HL-60/S4 (cell line): ENCODE data around the gene N4BP2.
"Not testable (repeated sequence)": the region's sequence is repeated elsewhere in the genome, so short reads cannot be mapped to it uniquely, and the experiment has no call there.

Experiments used
- in situ Hi-C: fragments of 300-500 bp; cut with MboI; formaldehyde crosslinking; loops from 2 replicates; pipeline ENCODE4 v1.14.3; 2022; ENCODE audit warnings: low sequenced_read_pairs

The N4BP2 gene

GRCh38 chr4:40086421-40086820, 29.8 kb downstream of the N4BP2 start:
- in situ Hi-C loops = no loop called here

DNA sequence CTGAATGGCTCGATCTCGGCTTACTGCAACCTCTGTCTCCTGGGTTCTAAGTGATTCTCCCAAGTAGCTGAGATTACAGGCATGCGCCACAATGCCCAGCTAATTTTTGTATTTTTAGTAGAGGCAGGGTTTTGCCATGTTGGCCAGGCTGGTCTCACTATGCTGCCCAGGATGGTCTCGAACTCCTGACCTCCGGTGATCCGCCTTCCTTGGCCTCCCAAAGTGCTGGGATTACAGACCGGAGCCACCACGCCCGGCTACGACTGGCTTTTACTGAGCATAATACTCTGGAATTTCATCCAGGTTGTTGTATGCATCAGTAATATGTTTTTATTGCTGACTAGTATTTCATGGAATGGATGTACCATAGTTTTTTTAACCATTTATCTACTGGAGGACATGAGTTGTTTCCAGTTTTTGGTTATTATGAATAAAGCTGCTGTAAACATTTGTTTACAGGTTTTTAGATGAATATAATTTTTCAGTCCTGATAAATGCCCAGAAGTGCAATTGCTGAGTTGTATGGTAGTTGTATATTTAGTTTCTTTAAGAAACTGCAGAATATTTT, 31.2 kb downstream of the N4BP2 start:
- in situ Hi-C loops = no loop called here

GRCh38 chr4:40093400-40093799, 36.8 kb downstream of the N4BP2 start:
- in situ Hi-C loops = not testable (repeated sequence)

DNA sequence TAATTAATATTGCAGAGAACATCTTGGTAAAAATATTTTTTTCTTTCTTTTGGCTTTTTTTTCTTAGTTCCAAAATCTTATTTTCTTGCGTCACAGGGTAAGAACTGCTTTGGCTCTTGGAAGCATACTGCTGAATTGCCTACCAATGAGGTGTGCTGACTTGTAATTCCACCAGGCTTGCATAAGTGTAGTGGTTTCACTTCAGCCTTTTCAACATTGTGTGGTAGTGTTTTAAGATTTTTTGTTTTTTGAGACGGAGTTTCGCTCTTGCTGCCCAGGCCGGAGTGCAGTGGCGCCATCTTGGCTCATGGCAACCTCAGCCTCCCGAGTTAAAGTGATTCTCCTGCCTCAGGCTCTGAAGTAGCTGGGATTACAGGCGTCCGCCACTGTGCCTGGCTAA, 42.4 kb downstream of the N4BP2 start:
- in situ Hi-C loops = no loop called here

DNA sequence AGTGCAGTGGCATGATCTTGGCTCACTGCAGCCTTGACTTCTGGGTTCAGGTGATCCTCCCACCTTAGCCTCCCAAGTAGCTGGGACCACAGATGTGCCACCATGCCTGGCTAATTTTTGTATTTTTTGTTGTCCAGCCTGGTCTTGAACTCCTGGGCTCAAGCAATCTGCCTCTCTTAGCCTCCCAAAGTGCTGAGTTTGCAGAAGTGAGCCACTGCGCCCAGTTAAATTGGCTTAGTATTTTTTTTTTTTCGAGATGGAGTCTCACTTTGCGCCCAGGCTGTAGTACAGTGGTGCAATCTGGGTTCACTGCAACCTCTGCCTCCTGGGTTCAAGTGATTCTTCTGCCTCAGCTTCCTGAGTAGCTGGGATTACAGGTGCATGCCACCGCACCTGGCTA, 50.5 kb downstream of the N4BP2 start:
- in situ Hi-C loops = not testable (repeated sequence)

GRCh38 chr4:40112027-40112792, 55.6 kb downstream of the N4BP2 start:
- in situ Hi-C loops = no loop called here

GRCh38 chr4:40114206-40114605, 57.6 kb downstream of the N4BP2 start:
- in situ Hi-C loops = no loop called here

- in situ Hi-C loops = no loop called here
Measured at GRCh38 chr4:40118861-40119260, 62.2 kb downstream of the N4BP2 start.

GRCh38 chr4:40119344-40119743, 62.7 kb downstream of the N4BP2 start:
- in situ Hi-C loops = no loop called here

GRCh38 chr4:40121515-40121914, 64.9 kb downstream of the N4BP2 start:
- in situ Hi-C loops = no loop called here

GRCh38 chr4:40122941-40123340, 66.3 kb downstream of the N4BP2 start:
- in situ Hi-C loops = no loop called here

GRCh38 chr4:40124690-40125089, 68.0 kb downstream of the N4BP2 start:
- in situ Hi-C loops = no loop called here

GRCh38 chr4:40130401-40131036, 73.9 kb downstream of the N4BP2 start:
- in situ Hi-C loops = no loop called here

GRCh38 chr4:40132816-40133215, 76.2 kb downstream of the N4BP2 start:
- in situ Hi-C loops = no loop called here

DNA sequence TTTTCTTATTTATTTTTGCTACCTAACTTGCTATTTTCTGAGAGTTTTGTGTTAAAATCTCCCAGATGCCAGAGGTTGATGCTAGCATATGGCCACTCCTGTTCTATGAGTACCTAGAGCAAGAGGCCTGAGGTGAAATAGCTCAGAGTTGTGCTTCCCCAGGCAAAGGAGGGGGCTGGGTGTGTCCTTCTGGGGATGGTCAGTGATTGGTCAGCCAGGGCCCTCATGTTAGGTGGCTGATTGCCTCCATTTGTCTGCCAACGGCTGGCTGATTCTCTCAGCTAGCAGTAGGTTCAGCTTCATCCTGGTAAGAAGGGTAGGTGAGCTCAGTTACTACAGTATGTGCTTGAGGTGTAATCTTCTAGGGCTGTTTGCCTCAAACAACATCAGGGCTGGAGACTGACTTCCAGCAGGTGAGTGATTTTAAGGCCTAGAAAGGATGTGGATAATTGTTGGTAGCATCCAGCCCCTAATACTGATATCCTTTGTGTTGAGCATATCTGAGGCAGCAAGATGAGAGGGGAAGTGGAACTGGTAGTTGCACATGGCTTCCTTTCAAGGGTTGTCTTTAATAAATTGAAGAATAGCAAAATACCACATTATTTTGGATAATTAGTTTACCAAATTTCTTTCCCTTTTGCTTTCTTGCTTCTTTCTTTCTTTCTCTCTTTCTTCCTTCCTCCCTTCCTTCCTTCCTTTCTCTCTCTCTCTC, 77.7 kb downstream of the N4BP2 start:
- in situ Hi-C loops = no loop called here

DNA sequence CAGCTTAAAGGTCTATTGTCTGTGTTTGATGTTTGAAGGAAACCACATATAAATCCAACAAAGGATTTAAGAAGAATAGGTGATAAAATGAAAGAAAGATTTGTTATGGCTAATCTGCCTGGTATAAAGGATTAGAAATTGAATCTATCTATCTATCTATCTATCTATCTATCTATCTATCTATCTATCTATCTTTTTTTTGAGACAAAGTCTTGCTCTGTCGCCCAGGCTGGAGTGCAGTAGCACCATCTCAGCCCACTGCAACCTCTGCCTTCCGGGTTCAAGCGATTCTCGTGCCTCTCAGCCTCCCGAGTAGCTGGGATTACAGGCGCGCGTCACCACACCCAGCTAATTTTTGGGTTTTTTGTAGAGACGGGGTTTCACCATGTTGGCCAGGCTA, 79.6 kb downstream of the N4BP2 start:
- in situ Hi-C loops = not testable (repeated sequence)

GRCh38 chr4:40140196-40140595, 83.5 kb downstream of the N4BP2 start:
- in situ Hi-C loops = loop anchor here (10.0 kb wide), 1 partner anchor 175 kb away; no protein-coding TSS in a partner anchor

GRCh38 chr4:40140597-40140996, 83.9 kb downstream of the N4BP2 start:
- in situ Hi-C loops = loop anchor here (10.0 kb wide), 1 partner anchor 174 kb away; no protein-coding TSS in a partner anchor

GRCh38 chr4:40143926-40144508, 87.4 kb downstream of the N4BP2 start:
- in situ Hi-C loops = loop anchor here (10.0 kb wide), 1 partner anchor 171 kb away; no protein-coding TSS in a partner anchor

DNA sequence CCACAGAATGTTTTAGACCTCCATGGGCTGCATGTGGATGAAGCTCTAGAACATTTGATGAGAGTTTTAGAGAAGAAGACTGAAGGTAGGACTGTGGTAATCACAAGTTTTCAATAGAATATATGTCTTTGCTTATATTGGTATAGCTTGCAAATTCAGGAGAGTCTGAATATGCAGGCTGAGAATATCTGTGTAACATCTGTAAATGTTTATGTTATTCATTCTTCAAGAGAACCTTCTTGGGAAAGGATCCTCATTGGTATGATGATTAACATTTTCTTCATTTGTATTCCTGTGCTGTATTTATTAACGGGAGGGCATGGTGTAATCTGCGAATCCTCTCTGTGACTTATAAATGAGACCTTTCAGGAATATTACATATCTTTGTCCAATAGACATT, 88.1 kb downstream of the N4BP2 start:
- in situ Hi-C loops = loop anchor here (10.0 kb wide), 1 partner anchor 170 kb away; no protein-coding TSS in a partner anchor

DNA sequence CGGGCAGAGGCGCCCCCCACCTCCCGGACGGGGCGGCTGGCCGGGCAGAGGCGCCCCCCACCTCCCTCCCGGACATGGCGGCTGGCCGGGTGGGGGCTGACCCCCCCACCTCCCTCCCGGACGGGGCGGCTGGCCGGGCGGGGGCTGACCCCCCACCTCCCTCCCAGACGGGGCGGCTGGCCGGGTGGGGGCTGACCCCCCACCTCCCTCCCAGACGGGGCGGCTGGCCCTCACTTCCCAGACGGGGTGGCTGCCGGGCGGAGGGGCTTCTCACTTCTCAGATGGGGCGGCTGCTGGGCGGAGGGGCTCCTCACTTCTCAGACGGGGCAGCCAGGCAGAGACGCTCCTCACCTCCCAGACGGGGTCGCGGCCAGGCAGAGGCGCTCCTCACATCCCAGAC, 90.8 kb downstream of the N4BP2 start:
- in situ Hi-C loops = loop anchor here (10.0 kb wide), 1 partner anchor 167 kb away; no protein-coding TSS in a partner anchor
